Frontal cortex (tissue), 4 donors: ENCODE data around the gene ZNF333. TPM values are rescaled to one million over a fixed set of nuclear protein-coding genes. Genes with fewer than 3 reads are reported as not detected.

Source experiments
- DNase-seq, 2 donors: peaks; one replicate each; pipeline ENCODE4 v3.0.0; 2012; ENCODE audit warnings: low spot score in 2 of 2
- FAIRE-seq: peaks from 2 replicates; lab custom pipeline; 2012; peaks lifted over from hg19 to GRCh38; lab: Jason Lieb, UNC
- total RNA-seq: library from RNA; depleted of rRNA; stranded (reverse); fragments of >200 nt; gene quantifications from one replicate; pipeline ENCODE4 v1.2.3, GENCODE V29; 2014
- donor health status: control.
- donor health status: control.
- donor health status: control.

The ZNF333 gene
- total RNA-seq = 33.4 TPM

DNA sequence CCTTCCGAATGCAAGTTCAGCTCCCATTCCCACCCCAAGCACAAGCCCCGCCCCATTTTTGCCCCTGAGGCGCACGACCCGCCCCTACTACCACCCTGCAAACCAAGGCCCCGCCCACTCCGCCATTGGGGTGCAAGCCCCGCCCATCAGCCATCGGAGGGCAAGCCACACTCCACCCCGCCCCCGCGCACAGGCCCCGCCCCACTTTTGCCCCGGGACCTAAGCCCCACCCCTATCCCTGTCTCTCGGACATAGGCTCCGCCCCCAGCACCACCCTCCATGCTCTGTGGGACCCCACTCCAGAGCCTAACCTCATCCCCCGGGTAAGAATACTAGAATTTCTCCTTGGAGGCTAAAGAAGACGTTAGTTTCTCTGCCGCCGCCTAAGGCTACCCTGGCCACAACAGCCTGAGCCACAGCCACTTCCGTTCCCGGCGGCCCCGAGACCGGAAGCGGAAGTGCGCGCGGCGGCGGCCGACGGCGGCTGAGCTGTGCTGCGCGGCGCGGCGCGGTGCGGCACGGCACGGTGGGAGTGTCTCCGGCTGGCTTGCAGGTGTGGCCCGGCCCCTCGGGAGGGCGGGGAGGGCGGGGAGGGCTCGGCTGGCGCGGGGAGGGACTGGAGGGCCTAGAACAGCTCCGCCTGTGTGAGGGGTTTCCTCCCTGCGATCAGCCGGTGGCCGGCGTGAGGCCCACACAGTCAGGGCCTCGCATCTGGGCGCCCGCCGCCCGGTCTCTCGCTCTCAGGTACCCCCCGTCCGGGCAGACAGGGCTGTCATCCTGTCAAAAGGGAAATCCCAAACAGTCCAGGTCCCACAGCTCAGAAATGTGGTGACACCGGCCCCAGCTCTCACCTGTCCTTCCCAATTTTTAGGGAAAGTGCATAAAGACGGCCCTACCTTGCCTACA is at the start of gene ZNF333:
ZNF333 (plus strand) TSS at position 451 of the 906 bp plus-strand sequence. CDS start 3,444 bp downstream, outside the sequence.
- FAIRE-seq (no peak), DNase-seq (peak; percentile 93 to 95)

DNA sequence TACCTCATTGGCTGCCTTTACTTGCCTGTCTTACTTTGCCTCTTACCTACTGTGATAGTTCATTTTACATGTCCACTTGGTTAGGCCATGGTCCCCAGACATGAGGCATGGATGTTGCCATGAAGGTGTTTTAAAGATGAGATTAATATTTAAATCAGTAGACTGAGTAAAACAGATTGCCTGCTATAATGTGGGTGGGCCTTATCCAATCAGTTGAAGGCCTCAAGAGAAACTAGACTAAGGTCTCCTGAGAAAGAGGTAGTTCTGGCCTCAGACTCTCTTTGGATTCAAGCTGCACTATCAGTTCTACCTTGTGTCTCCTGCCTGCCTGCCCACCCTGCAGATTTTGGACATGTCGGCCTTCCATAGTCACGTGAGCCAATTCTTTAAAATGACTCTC is 41.3 kb upstream of the ZNF333 start:
- FAIRE-seq (no peak), DNase-seq (no peak)

DNA sequence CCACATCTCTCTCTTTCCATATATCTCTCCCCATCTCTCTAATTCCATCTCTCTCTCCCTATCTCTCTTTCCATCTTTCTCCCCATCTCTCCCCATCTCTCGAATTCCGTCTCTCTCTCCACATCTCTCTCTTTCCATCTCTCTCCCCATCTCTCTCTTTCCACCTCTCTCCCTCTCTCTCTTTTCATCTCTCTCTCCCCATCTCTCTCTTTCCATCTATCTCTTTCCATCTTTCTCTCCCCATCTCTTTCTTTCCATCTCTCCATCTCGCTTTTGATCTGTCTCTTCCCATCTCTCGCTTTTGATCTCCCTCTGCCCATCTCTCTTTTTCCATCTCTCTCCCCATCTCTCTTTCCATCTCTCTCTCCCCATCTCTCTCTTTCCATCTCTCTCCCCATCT is 40.8 kb upstream of the ZNF333 start:
- FAIRE-seq (no peak), DNase-seq (no peak)

DNA sequence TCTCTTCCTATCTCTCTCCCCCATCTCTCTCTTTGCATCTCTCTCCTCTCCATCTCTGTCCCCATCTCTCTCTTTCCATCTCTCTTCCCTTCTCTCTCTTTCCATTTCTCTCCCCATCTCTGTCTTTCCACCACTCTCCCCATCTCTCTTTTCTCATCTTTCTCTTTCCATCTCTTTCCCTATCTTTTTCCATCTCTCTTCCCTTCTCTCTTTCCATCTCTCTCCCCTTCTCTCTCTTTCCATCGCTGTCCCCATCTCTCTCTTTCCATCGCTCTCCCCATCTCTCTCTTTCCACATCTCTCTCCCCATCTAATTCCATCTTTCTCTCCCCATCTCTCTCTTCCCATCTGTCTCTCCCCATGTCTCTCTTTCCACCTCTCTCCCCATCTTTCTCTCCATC is 39.7 kb upstream of the ZNF333 start:
- no peak for FAIRE-seq
- no peak for DNase-seq

DNA sequence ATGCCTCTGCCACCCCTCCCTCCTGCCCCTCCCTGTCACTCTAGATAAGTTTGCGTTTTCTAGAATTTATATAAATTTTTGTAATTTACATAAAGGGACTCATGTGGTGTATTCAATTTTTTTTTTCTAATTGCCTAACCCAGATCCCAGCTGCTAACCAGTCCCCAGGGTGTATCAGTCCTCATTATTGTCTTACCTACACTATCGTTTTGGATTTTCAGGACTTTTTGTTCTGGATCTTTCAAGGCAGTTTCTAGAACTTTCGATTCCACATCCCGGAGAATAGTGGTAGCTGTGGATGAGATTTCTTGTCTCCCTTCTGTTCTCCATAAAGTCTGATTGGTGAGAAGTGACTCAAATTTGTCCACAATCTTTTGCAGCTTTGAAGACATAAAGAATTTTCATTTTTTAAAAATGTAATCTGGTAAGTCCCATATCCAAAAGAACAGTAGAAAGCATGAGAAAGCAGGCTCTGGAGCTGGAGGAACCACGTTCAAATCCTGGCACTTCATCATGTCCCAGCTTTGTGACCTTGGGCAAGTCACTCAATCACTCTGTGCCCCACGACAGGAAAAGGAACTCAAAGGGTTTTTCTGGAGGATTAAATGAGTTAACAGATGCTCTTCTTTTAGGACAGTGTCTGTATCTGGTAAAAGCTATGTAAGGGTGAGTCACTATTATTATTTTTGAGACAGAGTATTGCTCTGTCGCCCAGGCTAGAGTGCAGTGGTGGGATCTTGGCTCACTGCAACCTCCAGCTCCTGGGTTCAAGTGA is 34.9 kb upstream of the ZNF333 start:
- DNase-seq (no peak), FAIRE-seq (no peak)

DNA sequence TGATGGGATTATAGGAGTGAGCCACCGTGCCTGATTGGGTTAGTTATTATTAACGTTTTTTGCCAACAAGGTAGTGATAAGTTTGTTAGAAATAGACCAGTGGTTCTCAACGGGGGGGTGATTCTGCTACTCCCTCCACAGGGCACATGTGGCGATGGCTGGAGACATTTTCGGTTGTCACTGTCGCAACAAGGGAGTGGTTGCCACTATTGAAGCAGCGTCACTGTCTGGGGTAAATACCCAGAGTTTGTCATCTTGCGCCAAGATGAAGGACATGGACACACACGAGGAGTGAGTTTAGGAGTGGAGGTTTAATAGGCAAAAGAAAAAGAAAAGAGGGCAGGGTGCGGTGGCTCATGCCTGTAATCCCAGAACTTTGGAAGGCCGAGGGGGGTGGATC is 34.1 kb upstream of the ZNF333 start:
- FAIRE-seq = no peak
- no peak for DNase-seq

DNA sequence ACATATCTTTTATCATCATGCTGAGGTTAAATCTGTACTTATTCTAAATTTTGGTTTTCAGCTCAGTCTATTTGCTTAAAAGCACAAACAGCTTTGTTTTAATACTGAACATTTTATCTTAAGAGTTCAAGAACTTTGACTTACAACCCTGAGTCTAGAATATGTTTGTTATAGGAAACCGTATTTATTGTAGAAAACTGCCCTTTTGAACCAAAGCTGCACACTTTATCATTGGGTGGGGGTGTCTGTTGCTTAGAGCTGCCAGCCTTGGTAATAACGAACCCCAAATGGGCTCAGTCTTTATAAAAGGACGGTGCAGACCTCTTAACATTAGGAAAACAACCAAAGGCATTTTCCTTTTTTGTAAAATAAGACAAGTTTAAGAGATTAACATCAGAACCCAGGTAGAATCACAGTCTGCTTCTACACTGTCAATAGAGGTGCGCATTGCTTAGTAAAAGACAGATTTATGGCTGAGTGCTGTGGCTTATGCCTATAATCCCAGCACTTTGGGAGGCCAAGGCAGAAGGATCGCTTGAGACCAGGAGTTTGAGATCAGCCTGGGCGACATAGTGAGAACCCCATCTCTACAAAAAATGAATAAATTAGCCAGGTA is 29.9 kb upstream of the ZNF333 start:
- no peak for FAIRE-seq
- DNase-seq = no peak

DNA sequence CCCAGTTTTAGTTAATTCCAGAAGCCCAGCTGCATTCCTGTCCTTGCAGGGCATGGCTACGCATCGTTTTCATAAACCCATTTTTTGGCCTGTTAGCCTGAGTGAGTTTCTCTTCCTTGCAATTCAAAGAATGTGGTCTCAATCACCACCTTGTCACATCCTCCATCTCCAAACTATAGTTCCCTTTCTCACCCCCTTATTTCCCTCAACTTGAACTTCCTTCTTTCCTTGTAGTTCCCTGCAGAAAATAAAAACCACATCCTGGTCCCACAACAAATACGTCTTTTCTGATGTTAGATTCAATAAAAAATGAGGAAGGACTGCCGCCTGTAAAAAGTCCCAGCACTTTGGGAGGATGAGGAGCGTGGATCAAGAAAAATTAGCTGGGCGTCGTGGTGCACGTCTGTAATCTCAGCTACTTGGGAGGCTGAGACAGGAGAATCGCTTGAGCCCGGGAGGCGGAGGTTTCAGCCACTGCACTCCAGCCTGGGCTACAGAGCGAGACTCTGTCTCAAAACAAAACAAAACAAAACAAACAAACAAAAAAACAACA is 28.4 kb upstream of the ZNF333 start:
- FAIRE-seq = no peak
- no peak for DNase-seq

DNA sequence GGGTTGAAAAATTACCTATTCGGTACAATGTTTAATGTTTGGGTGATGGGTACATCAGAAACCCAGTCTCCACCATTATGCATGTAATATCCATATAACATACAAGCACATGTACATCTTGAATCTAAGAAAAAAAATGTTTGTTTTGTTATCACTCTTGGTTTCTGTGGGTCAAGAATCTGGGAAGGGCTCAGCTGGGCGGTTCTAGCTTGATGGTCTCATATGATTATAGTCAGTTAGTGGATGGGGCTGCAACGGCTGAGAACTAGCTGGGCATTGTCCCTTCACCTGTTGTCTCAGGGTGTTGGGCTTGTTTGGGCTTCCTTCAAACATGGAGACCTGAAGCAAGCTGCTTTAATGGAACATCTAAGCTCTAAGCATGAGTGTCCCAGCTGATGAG is 19.9 kb upstream of the ZNF333 start:
- FAIRE-seq = no peak
- DNase-seq = no peak

DNA sequence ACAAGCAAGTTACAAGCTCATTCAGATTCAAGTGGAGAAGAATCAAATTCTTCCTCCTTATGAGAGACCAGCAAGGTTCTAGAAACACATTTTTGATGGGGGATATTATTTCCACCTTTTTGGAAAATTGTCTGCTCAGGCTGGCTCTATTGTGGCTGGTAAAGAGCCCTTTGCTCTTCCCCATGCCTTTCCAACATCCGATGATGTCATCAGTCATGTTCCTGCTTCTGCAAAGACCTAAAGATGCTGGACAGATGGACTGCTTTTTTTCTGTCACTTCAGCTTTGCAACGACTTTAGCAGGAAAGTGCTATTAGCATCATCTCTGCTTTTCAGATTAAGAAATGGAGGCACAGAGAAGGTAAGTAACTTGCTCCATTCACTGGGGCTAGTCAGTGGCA is 19.4 kb upstream of the ZNF333 start:
- FAIRE-seq (no peak), DNase-seq (no peak)

DNA sequence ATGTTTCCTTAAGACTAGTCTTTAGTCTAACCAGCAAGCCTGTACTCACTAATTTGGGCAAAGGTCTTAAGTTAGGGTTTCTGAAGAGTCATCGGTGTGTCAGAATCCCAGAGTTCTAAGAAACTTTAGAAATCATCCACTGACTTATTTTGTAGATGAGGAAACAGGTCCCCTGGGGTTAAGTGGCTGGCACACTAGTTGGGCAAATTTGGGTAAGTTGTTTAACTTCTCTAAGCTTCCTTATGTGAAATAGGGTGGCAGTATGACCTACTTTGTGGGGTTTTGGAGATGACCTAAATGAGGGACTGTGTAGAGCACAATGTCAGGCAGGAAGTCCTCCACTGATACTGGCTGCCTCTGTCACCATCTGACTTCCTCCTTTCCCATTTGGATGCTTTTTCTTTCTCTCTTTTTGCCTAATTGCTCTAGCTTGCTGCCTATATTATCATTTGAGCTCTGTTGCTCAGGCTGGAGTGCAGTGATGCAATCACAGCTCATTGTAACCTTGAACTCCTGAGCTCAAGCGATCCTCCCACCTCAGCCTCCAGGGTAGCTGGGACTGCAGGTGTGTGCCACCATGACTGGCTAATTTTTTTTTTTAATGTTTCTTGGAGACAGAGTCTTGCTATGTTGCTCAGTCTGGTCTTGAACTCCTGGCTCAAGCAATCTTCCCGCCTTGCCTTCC is 17.5 kb upstream of the ZNF333 start:
- DNase-seq (no peak), FAIRE-seq (no peak)

DNA sequence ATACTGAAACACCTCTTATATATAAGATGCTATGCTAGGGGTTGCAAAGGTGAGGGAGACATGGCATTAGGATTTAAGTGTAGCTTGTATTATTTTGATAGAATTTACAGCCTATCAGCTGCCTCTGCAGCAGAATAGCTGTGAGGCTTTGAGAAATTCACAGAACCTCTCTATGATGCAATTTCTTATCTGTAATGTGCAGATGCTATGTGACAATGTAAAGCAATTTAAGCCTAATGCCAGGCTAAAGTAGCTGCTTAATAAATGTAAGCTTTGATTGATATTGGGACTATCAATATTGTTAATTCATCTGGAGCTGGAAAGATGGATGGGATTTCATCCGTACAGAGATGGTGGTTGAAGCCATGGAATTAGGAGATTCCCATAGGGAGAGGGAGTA is 16.8 kb upstream of the ZNF333 start:
- FAIRE-seq (no peak), DNase-seq (no peak)

DNA sequence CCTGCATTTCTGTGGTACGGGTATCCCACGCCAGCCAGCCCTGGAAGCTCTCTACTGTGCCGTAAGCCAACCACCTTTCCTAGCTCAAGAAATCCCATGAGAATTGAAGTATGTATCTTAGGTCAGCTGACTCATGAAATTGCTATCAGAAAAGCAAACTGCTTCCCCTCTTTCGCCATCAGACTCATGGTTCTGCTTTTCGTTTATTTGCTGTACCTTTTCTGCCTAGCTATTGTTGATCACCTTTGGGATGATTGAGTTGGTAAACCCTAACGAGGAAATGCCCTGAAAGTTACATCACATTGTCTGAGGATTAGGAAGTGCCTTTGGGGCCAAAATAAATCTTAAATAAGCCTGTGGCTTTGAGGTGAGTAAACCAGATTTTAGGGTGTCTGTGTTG is 15.1 kb upstream of the ZNF333 start, which contains the start of gene ADGRE3:
ADGRE3 (minus strand) TSS at position 81 of the 400 bp plus-strand sequence; CDS start at position 7, 74 bp downstream.
- DNase-seq (no peak), FAIRE-seq (no peak)

DNA sequence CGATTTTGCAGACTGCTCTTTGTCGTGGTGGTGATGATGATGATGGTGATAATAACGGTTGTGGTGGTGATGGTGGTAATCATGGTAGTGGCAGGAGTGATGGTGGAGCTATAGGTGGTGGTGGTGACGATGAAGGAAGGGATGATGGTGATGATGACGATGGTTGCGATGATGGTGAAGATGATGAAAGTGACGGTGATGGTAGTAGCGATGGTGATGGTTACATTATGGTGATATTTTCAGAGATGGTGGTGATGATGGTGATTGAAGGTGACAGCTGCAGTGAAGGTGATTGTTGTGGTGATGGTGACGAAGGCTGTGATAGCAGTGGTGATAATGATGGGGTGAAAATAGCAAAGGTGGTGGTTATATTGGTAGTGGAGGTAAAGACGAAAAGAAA is 13.1 kb upstream of the ZNF333 start:
- no peak for DNase-seq
- no peak for FAIRE-seq

DNA sequence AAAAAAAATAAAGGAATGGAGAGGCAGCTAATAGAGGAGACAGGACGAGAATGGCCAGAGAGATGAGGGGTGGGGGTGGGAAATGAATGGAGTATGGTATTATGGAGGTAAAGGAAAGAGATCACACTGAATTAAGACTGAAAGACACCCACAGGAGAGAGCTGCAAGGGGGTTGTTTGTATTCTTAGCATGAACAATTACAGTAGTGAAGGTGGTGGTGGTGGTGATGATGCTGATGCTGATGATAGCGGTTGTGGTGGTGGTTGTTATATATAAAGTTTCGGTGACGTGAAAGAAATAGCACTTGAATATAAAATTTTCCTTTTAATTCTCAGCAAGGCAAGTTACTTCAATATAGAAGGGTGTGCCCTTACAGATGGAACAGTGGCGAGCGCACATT is 12.4 kb upstream of the ZNF333 start:
- FAIRE-seq = no peak

DNA sequence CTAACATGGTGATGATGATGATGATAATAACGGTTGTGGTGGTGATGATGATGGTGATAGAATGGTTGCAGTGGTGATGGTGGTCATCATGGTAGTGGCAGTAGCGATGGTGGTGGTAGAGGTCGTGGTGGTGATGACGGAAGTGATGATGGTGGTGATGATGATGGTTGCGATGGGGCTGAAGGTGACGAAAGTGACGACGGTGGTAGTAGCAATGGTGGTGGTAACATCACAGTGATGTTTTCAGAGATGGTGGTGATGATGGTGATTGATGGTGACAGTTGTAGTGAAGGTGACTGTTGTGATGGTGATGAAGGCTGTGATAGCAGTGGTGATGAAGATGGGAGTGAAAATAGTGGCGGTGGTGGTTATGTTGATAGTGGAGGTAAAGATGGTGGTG is 11.6 kb upstream of the ZNF333 start:
- FAIRE-seq (no peak), DNase-seq (no peak)

More for the DNA sequence above, 12.4 kb upstream of the ZNF333 start:
- no peak for DNase-seq

DNA sequence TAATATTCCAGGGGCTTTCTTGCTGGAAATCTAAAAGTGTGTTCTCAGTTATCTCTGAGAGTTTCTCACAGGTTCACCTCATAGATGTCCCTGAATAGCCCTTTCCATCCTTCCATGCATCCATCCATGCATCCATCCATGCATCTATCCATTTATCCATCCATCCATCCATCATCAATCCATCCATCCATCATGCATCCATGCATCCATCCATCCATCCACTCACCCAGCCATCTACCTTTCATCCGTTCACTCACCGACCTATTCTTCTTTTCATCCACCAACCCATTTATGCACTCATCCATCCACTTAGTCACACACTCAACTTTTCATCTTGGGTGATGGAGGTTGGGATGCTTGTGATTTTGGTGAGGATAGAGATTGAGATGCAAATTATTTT is 7.8 kb upstream of the ZNF333 start:
- FAIRE-seq (no peak), DNase-seq (no peak)

DNA sequence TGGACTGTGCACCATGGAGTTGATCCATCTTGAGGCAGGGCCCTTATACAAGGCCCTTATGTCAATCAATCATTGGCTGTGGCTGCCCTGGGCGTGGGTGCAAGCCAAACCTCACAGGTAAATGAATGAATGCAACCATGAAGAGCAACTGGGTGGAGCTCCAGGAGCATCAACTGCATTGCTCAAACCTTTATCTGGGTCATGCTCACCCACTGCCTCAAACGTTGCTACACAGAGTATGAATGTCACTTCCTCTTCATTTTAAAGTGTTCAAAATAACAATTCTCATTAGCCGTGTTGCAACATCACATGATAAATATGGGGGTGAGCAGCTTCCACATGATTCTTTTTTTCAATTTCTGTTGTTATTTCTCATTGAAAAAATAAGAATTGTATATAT is 6.4 kb upstream of the ZNF333 start:
- FAIRE-seq (no peak), DNase-seq (no peak)

DNA sequence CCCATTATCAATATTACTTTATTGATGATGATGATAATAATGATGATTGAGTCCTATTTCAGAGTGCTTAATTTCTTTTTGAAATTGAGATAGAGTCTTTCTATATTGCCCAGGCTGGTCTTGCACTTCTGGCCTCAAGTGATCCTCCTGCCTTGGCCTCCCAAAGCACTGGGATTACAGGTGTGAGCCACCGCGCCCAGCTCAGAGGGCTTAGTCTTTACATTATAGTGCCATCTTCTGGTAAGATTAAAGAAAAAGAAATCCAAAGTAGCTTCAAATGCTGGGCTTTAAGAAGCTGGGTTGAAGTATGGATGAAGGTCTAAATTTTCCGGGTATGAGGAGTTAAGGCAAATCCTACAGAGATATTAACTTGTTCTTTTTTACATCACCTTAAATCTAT is 3.4 kb upstream of the ZNF333 start:
- DNase-seq (no peak), FAIRE-seq (no peak)
